Occipital lobe (tissue), 2 donors: Measurements from ENCODE around the gene TMEM151A. TPM values are rescaled to one million over a fixed set of nuclear protein-coding genes. Genes with fewer than 3 reads are reported as not detected.
A peak's percentile ranks its signal among the peaks of the same experiment; 100 is the strongest.

Experiments used
- DNase-seq: peaks from one replicate; lab custom pipeline; 2025; lab: John Stamatoyannopoulos, UW
- total RNA-seq: library from RNA; depleted of rRNA; stranded (reverse); fragments of >200 nt; gene quantifications from one replicate; pipeline ENCODE4 v1.2.3, GENCODE V29; 2014

The TMEM151A gene
- total RNA-seq, 1 donor from 2014 or later = 6.4 TPM

GRCh38 chr11:66336234-66337102 lies 44.8 kb downstream of the TMEM151A start, which contains the start of gene RIN1:
RIN1 (minus strand) TSS chr11:66336434; CDS start chr11:66336402, 32 bp downstream.
- peak; percentile 72 for DNase-seq

- no peak for DNase-seq
Observed at GRCh38 chr11:66337103-66337899, 45.6 kb downstream of the TMEM151A start.

- DNase-seq = no peak
Observed at GRCh38 chr11:66338276-66339161, 46.8 kb downstream of the TMEM151A start.

GRCh38 chr11:66339162-66339675 lies 47.5 kb downstream of the TMEM151A start:
- DNase-seq = no peak

GRCh38 chr11:66339686-66340483 lies 48.2 kb downstream of the TMEM151A start:
- DNase-seq = no peak

GRCh38 chr11:66340596-66341501 lies 49.2 kb downstream of the TMEM151A start:
- DNase-seq = no peak

GRCh38 chr11:66341502-66342126 lies 49.9 kb downstream of the TMEM151A start:
- DNase-seq = no peak

GRCh38 chr11:66343176-66343575 lies 51.5 kb downstream of the TMEM151A start:
- no peak for DNase-seq

GRCh38 chr11:66344550-66345315 lies 53.0 kb downstream of the TMEM151A start, which contains the start of gene BRMS1:
BRMS1 (minus strand) TSS chr11:66345104; CDS start chr11:66342234, 2,870 bp downstream.
- DNase-seq = peak; percentile 95

GRCh38 chr11:66345316-66345649 lies 53.6 kb downstream of the TMEM151A start:
- no peak for DNase-seq

Other genes with a start within 250 kb of the TMEM151A start
- 14.0 TPM for gene GAL3ST3, start 242.7 kb upstream of the TMEM151A start, total RNA-seq
- gene SF3B2, start 239.5 kb upstream of the TMEM151A start, total RNA-seq = 88.6 TPM
- 34.5 TPM for gene PACS1, start 221.6 kb upstream of the TMEM151A start, total RNA-seq
- gene KLC2, start 34.2 kb upstream of the TMEM151A start, total RNA-seq = 31.5 TPM
- gene RAB1B, start 23.3 kb upstream of the TMEM151A start, total RNA-seq = 28.9 TPM
- 33.1 TPM for gene CNIH2, start 13.7 kb upstream of the TMEM151A start, total RNA-seq
- gene YIF1A, start 2.8 kb upstream of the TMEM151A start, total RNA-seq = 32.4 TPM
- 1.1 TPM for gene CD248, start 25.1 kb downstream of the TMEM151A start, total RNA-seq
- gene RIN1, start 44.5 kb downstream of the TMEM151A start, total RNA-seq = 0.47 TPM
- 17.6 TPM for gene BRMS1, start 53.2 kb downstream of the TMEM151A start, total RNA-seq
- gene B4GAT1, start 55.7 kb downstream of the TMEM151A start, total RNA-seq = 63.2 TPM
- gene SLC29A2, start 79.9 kb downstream of the TMEM151A start, total RNA-seq = 1.4 TPM
- gene NPAS4, start 129.1 kb downstream of the TMEM151A start, total RNA-seq = 0.16 TPM
- 13.9 TPM for gene MRPL11, start 147.0 kb downstream of the TMEM151A start, total RNA-seq
- 19.5 TPM for gene PELI3, start 175.0 kb downstream of the TMEM151A start, total RNA-seq
- 35.2 TPM for gene DPP3, start 188.5 kb downstream of the TMEM151A start, total RNA-seq
- 43.2 TPM for gene BBS1, start 218.7 kb downstream of the TMEM151A start, total RNA-seq